ENCODE data around the gene OR2T11.

DNA sequence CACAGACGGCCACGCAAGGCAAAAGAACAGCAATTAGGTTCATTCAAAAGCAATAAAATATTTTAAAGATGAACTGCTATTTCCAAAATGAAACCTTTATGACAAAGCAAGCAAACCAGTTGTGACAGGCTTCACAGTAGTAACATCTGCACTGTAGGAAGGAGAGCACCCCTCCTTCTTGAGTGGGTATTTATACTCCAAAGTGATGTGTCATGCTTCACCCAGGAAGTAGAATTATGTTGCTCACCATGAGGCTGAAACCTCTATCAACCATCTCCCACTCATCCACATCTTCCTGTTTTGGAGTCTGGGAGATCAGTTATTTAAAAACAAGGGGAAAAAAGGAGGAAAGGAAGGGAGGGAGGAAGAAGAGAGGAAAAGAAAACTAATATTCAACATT, 38.3 kb downstream of the OR2T11 start:
- TF ChIP-seq, protein P1, sequence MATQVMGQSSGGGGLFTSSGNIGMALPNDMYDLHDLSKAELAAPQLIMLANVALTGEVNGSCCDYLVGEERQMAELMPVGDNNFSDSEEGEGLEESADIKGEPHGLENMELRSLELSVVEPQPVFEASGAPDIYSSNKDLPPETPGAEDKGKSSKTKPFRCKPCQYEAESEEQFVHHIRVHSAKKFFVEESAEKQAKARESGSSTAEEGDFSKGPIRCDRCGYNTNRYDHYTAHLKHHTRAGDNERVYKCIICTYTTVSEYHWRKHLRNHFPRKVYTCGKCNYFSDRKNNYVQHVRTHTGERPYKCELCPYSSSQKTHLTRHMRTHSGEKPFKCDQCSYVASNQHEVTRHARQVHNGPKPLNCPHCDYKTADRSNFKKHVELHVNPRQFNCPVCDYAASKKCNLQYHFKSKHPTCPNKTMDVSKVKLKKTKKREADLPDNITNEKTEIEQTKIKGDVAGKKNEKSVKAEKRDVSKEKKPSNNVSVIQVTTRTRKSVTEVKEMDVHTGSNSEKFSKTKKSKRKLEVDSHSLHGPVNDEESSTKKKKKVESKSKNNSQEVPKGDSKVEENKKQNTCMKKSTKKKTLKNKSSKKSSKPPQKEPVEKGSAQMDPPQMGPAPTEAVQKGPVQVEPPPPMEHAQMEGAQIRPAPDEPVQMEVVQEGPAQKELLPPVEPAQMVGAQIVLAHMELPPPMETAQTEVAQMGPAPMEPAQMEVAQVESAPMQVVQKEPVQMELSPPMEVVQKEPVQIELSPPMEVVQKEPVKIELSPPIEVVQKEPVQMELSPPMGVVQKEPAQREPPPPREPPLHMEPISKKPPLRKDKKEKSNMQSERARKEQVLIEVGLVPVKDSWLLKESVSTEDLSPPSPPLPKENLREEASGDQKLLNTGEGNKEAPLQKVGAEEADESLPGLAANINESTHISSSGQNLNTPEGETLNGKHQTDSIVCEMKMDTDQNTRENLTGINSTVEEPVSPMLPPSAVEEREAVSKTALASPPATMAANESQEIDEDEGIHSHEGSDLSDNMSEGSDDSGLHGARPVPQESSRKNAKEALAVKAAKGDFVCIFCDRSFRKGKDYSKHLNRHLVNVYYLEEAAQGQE (IDR thresholded peaks at IDR 0.05; ENCODE audit: insufficient read depth in 1 of 2, low read depth in 2 of 2, low read length in 2 of 2), result no peak
- no peak for TF ChIP-seq TAF1 (IDR thresholded peaks at IDR 0.05; ENCODE audit: borderline replicate concordance, insufficient read depth, low read length)
- TF ChIP-seq POLR2AphosphoS5 (IDR thresholded peaks at IDR 0.05; ENCODE audit: low read depth, low read length), result no peak
- no peak for TF ChIP-seq SIN3A (IDR thresholded peaks at IDR 0.05; ENCODE audit: borderline replicate concordance, insufficient read depth, low read length)
